Activated CD8-positive, alpha-beta T cell treated with anti-CD3 and anti-CD28 coated beads for 36 hours (primary cell): Measurements from ENCODE around the gene CAMK1D. TPM values are rescaled to one million over a fixed set of nuclear protein-coding genes. Genes with fewer than 3 reads are reported as not detected.

Experiments used
- ATAC-seq: fragments of 200-7000 bp; cut with Tn5 transposase; one replicate; pipeline ENCODE4 v1.10.0; 2021; ENCODE audit warnings: mild to moderate bottlenecking, moderate library complexity
- CTCF ChIA-PET: fragments of 350-600 bp; sonication (Branson Sonifier 250); formaldehyde crosslinking; loops from one replicate; lab custom pipeline; 2021; ENCODE audit warnings: antibody characterized with exemption; lab: Charles Lee
- POLR2A ChIA-PET: fragments of 350-600 bp; sonication (Branson Sonifier 250); formaldehyde crosslinking; loops from one replicate; lab custom pipeline; 2021; ENCODE audit warnings: antibody characterized with exemption; lab: Charles Lee
- DNase-seq: peaks from one replicate; pipeline ENCODE4 v3.0.0-alpha.2; 2020
- H3K27ac Mint-ChIP-seq: one replicate; pipeline ENCODE4 v1.8.0; 2021; ENCODE audit warnings: mild to moderate bottlenecking, mixed read lengths
- H3K27me3 Mint-ChIP-seq: one replicate; pipeline ENCODE4 v1.8.0; 2021; ENCODE audit warnings: mixed read lengths
- H3K36me3 Mint-ChIP-seq: one replicate; pipeline ENCODE4 v1.8.0; 2021; ENCODE audit warnings: low read depth, mixed read lengths
- H3K4me1 Mint-ChIP-seq: one replicate; pipeline ENCODE4 v1.8.0; 2021; ENCODE audit warnings: low read depth, mixed read lengths
- H3K4me3 Mint-ChIP-seq: one replicate; pipeline ENCODE4 v1.8.0; 2021; ENCODE audit warnings: mild to moderate bottlenecking, moderate library complexity, mixed read lengths
- H3K9me3 Mint-ChIP-seq: one replicate; pipeline ENCODE4 v1.8.0; 2021; ENCODE audit warnings: mixed read lengths
- intact Hi-C: fragments of 100-400 bp; cut with micrococcal nuclease; formaldehyde crosslinking; loops from one replicate; pipeline ENCODE4 v1.10.0; 2022
- total RNA-seq, 2 experiments: library from RNA; stranded (reverse); gene quantifications; one replicate each; pipeline ENCODE4 v1.2.3, GENCODE V29; 2021
- TF ChIP-seq, protein P1 (sequence below): fragments of 200-600 bp; IDR thresholded peaks from one replicate; pipeline ENCODE4 v1.8.0; 2022; ENCODE audit warnings: antibody characterized with exemption, mild to moderate bottlenecking

Gene CAMK1D
- total RNA-seq, 2 experiments from 2014 or later, result 13.8 TPM

DNA sequence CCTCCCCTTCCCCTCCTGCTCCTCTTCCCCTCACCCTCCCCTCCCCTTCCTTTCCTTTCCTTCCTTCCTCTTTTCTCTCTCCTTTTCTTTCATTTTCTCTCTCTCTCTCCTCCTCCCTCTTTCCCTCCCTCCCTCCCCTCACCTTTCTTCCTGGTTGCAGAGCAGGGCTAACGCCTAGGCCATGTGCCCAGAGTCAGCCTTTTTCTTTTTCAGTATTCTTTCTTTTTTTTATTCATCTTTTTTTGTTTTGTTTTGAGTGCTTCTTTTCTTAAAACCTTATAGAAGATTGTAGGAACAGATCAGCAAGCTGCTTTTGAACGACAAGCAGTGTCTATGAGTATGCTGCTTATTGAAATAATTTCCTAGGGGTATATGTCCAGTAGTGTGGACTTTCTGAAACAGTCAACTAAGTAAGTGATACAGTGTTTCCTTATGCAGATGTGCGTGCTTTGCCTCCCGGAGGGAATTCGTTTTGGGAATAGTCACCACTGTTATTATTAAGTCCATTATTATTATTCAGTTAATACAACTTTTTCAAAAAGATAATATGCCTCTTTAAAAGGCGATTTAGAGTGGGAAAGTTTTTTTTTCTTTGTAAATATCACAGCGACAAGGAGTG is 219.2 kb downstream of the CAMK1D start:
- no peak overlapping the region for H3K27ac Mint-ChIP-seq
- intact Hi-C loops, result no loop called here
- H3K4me3 Mint-ChIP-seq, result no peak overlapping the region
- no peak for ATAC-seq
- ChIA-PET POLR2A (no interaction called here), CTCF (no interaction called here)
- peaks cover 14% of the 10 kb centered on the region for H3K4me1 Mint-ChIP-seq
- no peak for DNase-seq
- no peaks in the 10 kb centered on the region for H3K27me3 Mint-ChIP-seq
- no peaks in the 10 kb centered on the region for H3K9me3 Mint-ChIP-seq
- no peaks in the 10 kb centered on the region for H3K36me3 Mint-ChIP-seq
- TF ChIP-seq, protein P1, sequence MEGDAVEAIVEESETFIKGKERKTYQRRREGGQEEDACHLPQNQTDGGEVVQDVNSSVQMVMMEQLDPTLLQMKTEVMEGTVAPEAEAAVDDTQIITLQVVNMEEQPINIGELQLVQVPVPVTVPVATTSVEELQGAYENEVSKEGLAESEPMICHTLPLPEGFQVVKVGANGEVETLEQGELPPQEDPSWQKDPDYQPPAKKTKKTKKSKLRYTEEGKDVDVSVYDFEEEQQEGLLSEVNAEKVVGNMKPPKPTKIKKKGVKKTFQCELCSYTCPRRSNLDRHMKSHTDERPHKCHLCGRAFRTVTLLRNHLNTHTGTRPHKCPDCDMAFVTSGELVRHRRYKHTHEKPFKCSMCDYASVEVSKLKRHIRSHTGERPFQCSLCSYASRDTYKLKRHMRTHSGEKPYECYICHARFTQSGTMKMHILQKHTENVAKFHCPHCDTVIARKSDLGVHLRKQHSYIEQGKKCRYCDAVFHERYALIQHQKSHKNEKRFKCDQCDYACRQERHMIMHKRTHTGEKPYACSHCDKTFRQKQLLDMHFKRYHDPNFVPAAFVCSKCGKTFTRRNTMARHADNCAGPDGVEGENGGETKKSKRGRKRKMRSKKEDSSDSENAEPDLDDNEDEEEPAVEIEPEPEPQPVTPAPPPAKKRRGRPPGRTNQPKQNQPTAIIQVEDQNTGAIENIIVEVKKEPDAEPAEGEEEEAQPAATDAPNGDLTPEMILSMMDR, result no peak

DNA sequence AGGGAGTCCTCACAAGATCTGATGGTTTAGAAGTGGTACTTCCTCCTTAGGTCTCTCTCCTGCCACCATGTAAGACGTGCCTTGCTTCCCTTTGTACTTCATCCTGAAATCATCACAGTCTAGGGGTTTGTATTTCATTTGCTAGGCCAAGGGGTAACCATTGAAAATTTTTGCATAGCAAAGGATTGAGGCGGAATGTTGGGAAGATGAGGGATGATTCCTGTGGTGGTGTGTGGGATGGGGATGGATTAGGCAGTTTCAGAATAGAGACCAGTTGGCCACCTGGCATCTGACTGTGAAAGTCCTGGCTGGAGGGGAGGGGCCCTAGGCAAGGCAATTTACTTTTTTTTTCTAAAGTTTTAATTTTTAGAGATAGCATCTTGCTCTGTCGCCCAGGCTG is 222.9 kb downstream of the CAMK1D start:
- Mint-ChIP-seq H3K27me3 (no peaks in the 10 kb centered on the region), H3K36me3 (peaks cover 7% of the 10 kb centered on the region), H3K4me1 (peaks cover 3% of the 10 kb centered on the region), H3K4me3 (no peak overlapping the region), H3K9me3 (peaks cover 8% of the 10 kb centered on the region), H3K27ac (no peak overlapping the region)
- ChIA-PET CTCF (no interaction called here), POLR2A (no interaction called here)
- no peak for DNase-seq
- TF ChIP-seq, protein P1, result no peak
- intact Hi-C loops, result no loop called here
- ATAC-seq, result no peak

DNA sequence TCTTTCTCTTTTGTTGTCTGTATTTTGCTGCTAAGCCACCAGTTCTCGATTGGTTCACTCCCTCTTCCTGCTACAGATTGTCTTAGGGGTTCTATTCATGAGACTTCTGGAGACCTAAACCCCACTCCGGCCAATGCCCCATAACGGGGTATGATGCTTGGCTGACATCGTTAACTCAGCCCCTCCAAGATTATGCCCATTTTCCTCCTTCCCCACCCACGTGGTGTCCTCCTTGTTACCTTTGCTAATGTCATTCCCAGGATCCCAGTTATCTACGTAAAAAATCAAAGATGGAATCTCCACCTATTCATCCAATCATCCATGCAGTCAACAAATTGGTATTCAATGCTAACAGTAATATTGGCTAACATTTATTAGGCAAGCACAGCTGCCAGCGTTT is 228.3 kb downstream of the CAMK1D start:
- Mint-ChIP-seq H3K27me3 (no peaks in the 10 kb centered on the region), H3K4me3 (no peak overlapping the region), H3K4me1 (no peaks in the 10 kb centered on the region), H3K9me3 (peaks cover 8% of the 10 kb centered on the region), H3K36me3 (peaks cover 7% of the 10 kb centered on the region), H3K27ac (no peak overlapping the region)
- POLR2A ChIA-PET, result interaction anchor here (0.6 kb wide), 1 partner anchor 68 kb away, joined by 4 read pairs; no protein-coding TSS in a partner anchor
- ATAC-seq, result no peak
- DNase-seq, result no peak
- TF ChIP-seq, protein P1, result no peak
- CTCF ChIA-PET, result no interaction called here
- intact Hi-C loops, result no loop called here

DNA sequence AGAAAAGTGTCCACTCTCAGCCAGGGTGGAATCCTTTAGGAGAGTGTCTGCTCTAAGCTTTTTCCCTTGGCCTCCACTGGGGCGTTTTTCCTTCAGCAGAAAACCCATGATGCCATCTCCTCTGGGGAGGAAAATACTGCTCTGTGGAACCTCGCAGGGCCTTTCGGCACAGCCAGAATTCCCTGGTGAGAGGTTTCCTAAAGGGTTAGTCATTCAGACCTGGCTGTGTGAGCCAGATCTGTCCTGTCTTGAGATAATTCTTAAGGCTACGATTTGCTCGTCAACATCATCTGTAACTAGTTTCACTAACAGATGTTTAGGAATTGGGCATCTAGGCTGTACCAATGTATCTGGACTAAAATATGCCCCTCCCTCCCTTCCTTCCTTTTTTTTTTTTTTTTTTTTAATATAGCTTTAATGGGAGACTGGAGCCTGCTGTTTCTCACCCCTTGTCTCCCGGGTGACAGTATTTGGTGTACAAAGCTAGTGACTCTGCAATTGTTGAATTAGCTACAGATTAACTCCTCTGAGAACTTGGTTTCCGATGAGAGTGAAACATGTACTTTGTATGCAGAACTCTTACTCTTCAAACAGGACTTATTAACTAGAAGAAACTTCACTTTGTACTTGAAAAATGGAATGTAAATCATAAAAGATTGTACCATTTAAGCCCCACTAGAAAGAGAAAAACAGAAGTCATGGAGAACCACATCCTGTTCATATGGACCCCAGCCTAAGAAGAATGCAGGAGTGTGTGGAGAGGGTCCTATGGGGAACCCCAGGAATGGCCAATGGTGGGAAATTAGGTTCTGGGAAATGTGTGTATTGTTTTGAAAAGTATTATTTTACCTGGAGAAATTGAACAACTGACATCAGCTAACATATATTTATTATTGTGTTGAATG is 230.9 kb downstream of the CAMK1D start:
- intact Hi-C loops, result no loop called here
- ChIA-PET POLR2A (interaction anchor here (0.9 kb wide), 1 partner anchor 15 kb away, joined by 4 read pairs; no protein-coding TSS in a partner anchor), CTCF (interaction anchor here (1.0 to 1.4 kb wide), 2 partner anchors 11 to 131 kb away, joined by 3 to 4 read pairs; no protein-coding TSS in a partner anchor)
- no peak for DNase-seq
- ATAC-seq, result no peak
- TF ChIP-seq, protein P1, result no peak
- Mint-ChIP-seq H3K27ac (no peak overlapping the region), H3K36me3 (peaks cover 7% of the 10 kb centered on the region), H3K27me3 (no peaks in the 10 kb centered on the region), H3K4me1 (no peaks in the 10 kb centered on the region), H3K4me3 (no peak overlapping the region), H3K9me3 (peaks cover 13% of the 10 kb centered on the region)
